ENCODE data around the gene GRK1.

GRCh38 chr13:113723410-113724015, 56.5 kb downstream of the GRK1 start:
- TF ChIP-seq CTCF (IDR thresholded peaks at IDR 0.05 in 8 of 11, conservative IDR thresholded peaks at IDR 0.05 in 3 of 11), result no peak
- no peak for TF ChIP-seq POLR2A (IDR thresholded peaks at IDR 0.05)
